LHCN-M2 (cell line): ENCODE results near the gene DCBLD2. TPM values are rescaled to one million over a fixed set of nuclear protein-coding genes. Genes with fewer than 3 reads are reported as not detected.

ENCODE experiments used
- DNase-seq: peaks from one replicate; pipeline ENCODE4 v3.0.0-alpha.2; 2012; ENCODE audit warnings: low read depth
- total RNA-seq: library from RNA; depleted of rRNA; stranded (reverse); fragments of >200 nt; gene quantifications from 2 replicates; pipeline ENCODE4 v1.2.3, GENCODE V29; 2014; rRNA removed

Gene DCBLD2
- total RNA-seq, 1 experiment from 2014 or later = 628 TPM

DNA sequence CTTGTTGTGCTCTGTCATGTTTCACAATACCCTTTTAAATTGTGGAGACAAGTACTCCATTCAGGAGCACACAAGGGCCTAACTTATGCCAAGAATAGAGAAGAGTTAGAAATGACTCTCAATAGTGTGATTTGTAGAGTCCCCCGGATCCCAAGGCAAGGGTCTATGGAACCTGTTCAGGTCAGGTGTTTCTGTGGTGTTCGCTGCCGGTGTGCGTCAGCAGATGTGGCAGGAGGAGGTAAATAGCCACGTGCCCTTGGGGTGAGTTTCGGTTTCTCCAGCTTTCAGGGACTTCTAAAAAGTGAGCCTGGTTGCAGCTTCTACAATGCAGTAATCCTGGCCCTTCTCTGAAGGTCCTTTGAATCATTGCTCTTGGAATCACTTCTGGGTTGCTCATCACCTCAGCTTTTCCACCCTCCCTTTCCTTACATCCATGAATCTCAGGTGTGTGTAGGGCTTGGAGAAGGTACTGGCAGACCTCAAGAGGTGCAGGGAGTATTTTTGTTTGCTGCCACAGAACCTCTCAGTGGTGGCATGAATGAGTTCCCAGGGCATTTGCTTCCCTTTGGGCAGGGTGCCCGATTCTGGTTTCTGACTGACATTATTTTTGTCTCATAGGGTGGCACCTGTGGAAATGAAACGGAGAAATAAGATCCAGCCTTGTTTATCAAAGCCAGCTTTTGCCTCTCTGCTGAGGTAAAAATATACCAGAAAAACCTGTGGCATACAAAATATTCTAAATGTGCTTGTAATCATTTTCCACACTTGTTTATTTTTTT is 131.0 kb downstream of the DCBLD2 start:
- DNase-seq = no peak

DNA sequence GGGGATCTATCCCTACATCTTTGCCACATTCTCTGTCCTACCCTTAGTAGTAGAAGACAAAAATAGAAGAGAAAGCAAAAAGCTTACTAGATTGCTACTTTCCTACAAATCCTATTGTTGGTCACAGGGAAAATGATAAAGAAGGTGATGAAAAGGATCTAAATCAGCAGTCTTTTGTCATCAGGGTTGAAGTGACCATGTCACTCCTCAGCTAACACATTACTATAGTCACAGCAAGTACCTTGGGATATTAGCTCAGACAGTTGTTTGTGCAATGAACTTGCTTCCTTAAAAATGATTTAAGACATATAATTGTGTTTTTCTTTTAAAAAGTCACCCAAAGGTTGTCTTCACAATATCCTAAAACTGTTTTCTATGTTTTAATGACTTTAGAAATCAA is 132.0 kb downstream of the DCBLD2 start:
- DNase-seq = no peak

DNA sequence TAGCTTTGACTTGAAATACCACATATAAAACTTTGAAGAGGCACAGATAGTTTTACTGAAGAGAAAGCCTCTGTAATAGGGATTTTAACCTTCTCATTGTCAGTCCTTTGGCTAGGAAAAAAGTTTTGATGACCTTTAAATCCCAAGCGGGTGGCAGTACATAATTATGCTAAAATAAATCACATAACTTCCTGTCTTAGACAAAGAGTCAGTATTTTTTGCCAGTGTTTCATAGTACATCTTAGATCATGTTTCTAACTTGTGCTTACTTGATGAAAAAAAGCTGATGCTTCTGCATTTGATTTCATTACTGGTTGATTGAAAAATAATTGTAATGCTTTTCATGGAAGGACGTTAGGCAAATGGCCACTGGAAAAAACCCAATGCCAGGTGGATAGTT is 132.5 kb downstream of the DCBLD2 start:
- no peak for DNase-seq

DNA sequence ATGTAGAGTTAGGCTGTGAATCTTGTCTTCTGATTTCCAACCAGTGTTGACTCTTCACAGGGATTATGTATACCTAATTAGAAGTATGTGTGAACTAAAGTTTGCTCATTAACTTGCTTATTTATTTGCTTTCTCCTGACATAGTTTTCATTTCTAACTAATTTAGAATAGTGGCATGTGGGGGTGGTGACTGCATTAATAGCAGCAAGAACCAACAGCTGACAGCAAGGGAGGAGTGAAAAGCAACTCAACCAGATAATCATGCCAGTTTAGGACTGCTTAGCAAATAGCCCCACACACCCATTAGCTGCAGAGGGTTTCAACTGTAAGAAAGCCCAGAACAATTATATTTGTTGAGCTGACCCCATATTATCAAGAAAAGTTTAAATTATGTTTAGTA is 134.6 kb downstream of the DCBLD2 start:
- DNase-seq = no peak

DNA sequence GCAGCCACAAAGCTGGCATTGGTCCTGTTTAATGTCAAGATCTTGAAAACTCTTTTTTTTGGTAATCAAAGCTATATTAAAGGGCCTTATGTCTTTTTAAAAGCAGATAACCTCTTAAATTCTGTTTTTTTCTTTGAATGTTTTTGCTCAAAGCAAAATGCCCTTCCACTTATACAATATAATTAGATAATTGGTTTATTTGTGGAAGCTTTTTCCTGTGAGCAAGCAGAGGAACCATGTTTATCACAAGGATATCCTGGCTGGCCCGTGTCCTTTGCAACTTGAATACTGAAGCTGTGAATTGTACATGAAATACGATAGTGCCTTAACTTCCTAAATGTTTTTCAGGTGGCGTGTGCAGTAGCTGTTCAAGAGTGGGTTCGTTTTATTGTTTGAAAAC is 135.8 kb downstream of the DCBLD2 start:
- no peak for DNase-seq

DNA sequence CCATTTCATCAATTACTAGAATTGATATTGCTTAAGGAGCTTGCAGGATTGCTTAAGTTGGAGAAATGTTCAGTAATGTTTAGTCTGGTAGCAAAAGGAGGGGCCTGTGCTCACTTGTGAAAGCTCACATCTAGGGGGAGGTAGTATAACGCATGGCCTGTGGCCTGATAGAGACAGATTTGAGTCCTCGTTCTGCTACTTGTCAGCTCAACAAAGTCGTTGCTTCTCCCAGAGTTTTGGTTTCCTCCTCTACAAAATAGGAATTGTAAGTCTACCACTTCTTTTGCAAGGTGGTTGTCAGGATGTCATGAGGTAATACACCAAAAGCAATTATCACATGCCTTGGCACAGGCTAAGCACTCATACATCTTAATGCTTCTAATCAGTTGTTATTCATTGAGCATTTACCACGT is 137.0 kb downstream of the DCBLD2 start:
- DNase-seq = no peak

DNA sequence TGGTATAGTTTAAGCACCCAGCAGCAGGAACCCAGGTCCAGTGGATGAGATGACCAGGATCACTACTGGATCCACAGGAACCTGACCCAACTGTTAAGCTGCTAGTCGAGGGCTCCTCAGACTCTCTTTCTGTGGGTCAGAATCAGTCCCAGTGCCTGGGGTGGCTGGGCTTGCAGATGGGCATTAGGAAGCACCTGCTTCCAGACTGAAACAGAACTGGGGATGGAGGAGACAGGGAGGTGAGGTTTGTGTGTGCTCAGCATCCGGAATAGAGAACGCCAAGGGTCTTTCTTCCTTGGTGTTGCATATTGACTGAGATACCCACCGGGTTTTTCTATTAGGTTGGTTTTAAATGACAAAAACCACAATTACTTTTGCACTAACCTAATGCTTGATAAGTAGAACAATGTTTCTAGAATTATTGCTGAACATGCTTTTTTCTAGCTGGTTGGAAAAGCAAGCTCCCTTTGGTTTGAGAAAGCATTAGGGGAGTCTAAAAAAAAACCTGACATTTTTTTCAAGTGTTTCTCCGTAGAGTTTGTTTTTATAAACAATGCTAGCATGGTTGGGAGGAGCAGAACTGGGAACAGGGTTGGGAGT is 137.6 kb downstream of the DCBLD2 start:
- DNase-seq = no peak

DNA sequence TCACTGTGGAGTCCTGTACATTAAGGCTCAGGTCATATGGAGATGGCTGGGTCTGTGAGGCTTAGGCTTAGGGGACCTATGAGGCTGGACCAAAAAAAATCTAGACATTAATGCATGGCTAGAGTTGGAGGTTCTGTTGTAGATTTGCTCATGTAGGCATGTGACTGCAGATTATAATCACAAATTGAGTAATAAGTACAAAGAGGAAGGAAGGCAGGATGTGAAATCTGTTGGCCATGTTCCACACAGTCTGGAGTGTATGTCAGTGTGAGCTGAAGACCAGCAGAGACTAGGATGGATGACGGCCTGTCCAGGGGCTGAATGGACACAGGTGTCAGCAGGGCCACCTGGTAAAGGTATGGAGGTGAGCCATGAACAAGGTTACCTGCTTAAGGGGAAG is 138.4 kb downstream of the DCBLD2 start, which contains the start of gene ST3GAL6:
Gene ST3GAL6, plus strand, starts transcription at position 265 of the 400 bp plus-strand sequence. CDS start 5,101 bp downstream, outside the sequence.
- DNase-seq = no peak

DNA sequence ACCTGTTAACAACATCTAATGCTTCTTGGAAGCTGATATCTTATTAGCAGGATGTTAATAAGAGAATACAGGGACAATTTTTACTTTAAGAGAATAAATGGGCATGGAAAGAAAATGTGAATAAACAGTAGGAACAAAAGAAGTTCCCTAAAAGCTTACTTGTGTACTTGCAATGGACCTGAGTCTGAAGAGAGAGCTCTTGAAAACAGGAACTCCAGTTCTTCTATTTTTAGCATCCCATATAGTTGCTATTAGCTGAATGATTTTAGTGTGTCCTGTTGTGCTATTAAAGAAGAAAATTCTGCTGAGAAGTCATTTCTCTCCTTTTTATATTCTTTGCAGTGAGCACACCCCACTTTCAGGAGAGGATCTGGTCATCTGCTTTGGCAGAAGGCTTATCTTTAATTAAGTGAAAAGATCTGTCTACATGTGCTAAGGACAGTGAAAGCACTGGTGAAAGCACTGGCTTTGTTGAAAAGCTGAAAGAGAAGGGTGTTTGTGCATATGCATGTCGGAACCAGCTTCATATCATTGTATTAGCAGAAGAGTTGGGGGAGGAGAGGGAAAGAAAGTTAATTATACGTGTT is 139.8 kb downstream of the DCBLD2 start:
- no peak for DNase-seq

DNA sequence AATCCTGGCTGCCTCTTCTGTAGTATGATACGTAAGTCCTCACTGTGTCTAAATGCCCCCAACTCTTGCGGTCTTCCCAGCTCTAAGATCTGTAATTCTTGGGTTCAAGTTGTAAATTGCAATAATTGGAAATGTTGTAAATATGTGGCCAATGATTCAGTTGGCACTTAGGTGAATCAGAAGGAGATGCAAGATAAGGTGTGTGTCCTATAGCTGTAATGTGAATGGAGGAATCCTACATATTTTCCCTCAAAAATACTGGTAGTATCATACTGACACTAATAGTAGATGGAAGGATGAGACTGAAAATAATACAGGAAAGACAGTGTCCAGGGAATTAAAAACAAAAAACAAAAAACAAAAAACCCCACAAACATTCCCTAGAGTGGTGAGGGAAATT is 141.9 kb downstream of the DCBLD2 start:
- DNase-seq = no peak

DNA sequence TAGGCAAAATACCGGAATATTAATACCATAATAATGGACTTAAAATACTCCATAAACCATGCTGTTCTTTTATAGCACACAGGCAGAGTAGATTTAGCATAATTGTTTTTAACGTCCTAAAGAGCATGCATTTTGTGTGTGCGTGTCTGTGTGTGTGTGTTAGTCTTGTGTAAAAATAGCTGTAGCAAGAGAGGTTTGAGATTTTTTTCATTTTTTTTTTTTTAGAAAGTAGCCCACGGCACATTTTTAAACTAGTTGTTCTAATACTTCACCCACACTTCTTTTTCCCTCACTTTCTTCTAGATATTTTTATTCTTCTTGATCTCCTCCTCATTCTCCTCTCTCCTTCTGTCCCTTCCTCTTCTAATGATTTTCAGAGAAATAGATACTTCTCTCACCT is 145.9 kb downstream of the DCBLD2 start:
- no peak for DNase-seq

DNA sequence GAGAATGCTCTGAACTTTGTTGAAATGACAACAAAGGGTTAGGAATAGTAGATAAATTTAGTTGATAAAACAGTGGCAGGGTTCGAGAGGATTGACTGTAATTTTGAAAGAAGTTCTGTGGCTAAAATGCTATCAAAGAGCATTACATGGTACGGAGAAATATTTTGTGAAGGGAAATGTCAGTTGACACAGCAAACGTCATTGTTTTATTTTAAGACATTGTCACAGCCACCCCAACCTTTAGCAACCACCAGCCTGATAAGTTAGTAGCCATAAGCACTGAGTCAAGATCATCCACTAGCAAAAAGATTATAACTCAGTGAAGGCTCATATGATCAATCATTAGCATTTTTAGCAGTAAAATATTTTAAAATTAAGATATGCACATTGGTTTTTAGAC is 147.0 kb downstream of the DCBLD2 start:
- DNase-seq = no peak

DNA sequence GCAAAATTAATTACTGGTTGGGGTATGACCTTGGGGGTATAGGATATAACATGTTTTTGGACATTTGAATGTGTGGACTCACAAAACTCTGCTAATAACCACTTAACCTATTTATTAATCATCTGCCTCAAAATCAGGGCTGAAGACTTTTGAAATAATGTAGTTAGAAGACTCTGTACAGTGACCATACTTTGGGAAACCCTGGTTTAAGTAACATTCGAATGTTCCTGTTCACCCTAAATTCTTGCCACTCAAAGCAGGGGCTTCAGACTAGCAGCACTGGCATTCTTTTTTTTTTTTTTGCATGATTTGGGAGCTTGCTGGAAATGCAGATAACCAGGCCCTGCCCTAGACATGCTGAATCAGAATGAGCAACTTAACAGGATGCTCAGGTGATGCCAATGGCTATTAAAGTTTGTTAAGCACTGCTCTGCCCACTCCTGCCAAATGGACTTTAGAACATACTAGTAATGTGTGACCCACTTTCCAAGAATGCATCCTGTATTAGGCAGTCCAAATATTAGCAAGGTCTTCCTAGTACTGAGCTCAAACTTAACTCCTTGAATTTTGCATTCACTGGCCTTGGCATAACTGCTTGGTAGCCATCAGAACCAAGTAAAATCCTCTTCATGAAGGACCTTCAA is 151.1 kb downstream of the DCBLD2 start:
- no peak for DNase-seq

DNA sequence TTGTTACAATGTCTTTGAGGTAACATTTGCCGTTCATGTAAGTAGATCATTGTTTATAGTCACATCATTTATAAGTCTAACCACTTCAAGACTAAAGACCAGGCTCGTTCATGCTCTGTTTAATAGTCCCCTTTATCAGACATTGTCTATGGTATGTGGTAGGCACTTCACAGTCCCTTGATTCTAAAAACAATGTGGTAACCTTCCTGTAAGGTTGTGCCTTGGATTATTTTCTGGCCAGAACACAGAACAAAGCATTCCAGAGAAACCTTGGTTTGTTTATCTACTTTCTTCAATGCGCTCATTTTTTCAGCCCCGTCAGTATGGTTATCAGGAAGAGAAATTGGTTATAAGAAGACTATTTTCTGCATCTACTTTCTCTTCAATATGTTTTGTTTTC is 154.6 kb downstream of the DCBLD2 start:
- DNase-seq = no peak

DNA sequence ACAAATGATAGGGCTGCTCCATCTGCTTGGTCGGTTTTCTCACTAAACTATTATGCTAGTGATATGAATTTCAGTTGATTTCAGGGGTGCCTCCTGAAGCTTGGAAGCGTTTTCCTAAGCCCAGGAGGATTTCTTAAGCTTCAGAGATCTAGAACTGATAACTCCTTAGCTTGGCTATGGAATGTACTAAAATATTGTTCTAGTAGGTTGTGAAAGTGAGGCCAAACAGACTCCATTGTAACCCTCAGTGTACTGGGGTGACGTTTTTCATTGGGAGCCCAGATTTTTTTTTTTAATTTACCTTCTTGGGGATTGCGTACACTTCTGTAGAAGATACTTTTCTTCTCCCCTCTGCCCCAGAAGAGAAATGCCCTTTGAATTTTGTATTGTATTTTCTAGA is 155.4 kb downstream of the DCBLD2 start:
- no peak for DNase-seq

Other genes starting within 250 kb of the DCBLD2 start
- gene ST3GAL6, start 138.4 kb downstream of the DCBLD2 start, total RNA-seq = 0.63 and 3.8 TPM in 2 replicates